ENCODE data around the gene MET. TPM values are rescaled to one million over a fixed set of nuclear protein-coding genes. Genes with fewer than 3 reads are reported as not detected.

Gene MET
- total and polyA plus RNA-seq, 2 of the 8 experiments (the other 6 are each of a cell fraction or from before 2014, with no cell fraction given) = 3.5 to 12.9 TPM

GRCh38 chr7:116779216-116779615 is 107.2 kb downstream of the MET start:
- no peak for FAIRE-seq

More at GRCh38 chr7:116779216-116779615, 107.2 kb downstream of the MET start:
- no peak overlapping the region; the same call in 1 of the 2 replicates for H4K8ac ChIP-seq (ENCODE audit: extremely low read depth, insufficient read depth, low read length)
- no peak overlapping the region for H3K9ac ChIP-seq (replicated peaks in 1 of 4; ENCODE audit: extremely low read depth in 1 of 4, low read depth in 3 of 4, low read length in 3 of 4)
- TF ChIP-seq EGR1 (IDR thresholded peaks at IDR 0.05; ENCODE audit: borderline replicate concordance, low read depth, low read length) (no peak), BCL11A (IDR thresholded peaks at IDR 0.05; ENCODE audit: low read depth in 2 of 2, low read length in 2 of 2) (no peak), BRCA1 (IDR thresholded peaks at IDR 0.05; ENCODE audit: low read depth, low read length) (no peak), CTBP2 (IDR thresholded peaks at IDR 0.05; ENCODE audit: borderline replicate concordance, insufficient read depth, insufficient read length, low read length) (no peak), TAF1 (IDR thresholded peaks at IDR 0.05; ENCODE audit: low read depth, low read length) (no peak), EP300 (IDR thresholded peaks at IDR 0.05; ENCODE audit: borderline replicate concordance in 1 of 2, low read depth in 2 of 2, low read length in 2 of 2) (no peak), HDAC6 (IDR thresholded peaks at IDR 0.05; ENCODE audit: low read depth, low read length) (no peak), CEBPB (IDR thresholded peaks at IDR 0.05; ENCODE audit: low read depth, low read length) (no peak), EZH2 (IDR thresholded peaks at IDR 0.05; ENCODE audit: low read depth, low read length, severe bottlenecking) (no peak)
- no peak for DNase-seq (ENCODE audit: low read depth in 1 of 2, low spot score in 2 of 2)
- no peak overlapping the region for H2BK15ac ChIP-seq (ENCODE audit: low read length)
- no peaks in the 10 kb centered on the region for H3K79me1 ChIP-seq (ENCODE audit: low read depth, low read length)
- no peak overlapping the region for H3K14ac ChIP-seq (ENCODE audit: insufficient read length)
- H3K18ac ChIP-seq (ENCODE audit: extremely low read depth, low read length) = no peak overlapping the region
- no peak overlapping the region for H2AFZ ChIP-seq (ENCODE audit: low read length)
- ChIA-PET POLR2A (ENCODE audit: partially characterized antibody) (no interaction called here), CTCF (ENCODE audit: partially characterized antibody) (interaction anchor here (0.8 to 2.9 kb wide), 6 partner anchors 9 to 187 kb away, joined by 3 to 15 read pairs (median 4); partner anchors contain the start of gene MET)
- H3K56ac ChIP-seq (replicated peaks; ENCODE audit: insufficient read length, low read depth, low read length) = no peak overlapping the region
- 89% methylated on average over 4 of the region's 4 CpGs; no CpG with 5 or more reads in 1 of the 2 experiments for WGBS, 2 experiments (ENCODE audit: extremely low coverage in 1 of 2, insufficient coverage in 1 of 2, insufficient read length in 1 of 2, insufficient replicate concordance in 2 of 2, low coverage in 1 of 2, low lambda C conversion rate in 2 of 2, missing lambda C conversion rate in 1 of 2)
- no peak overlapping the region for H2BK5ac ChIP-seq (ENCODE audit: low read depth, low read length)
- H2BK20ac ChIP-seq (ENCODE audit: low read length) = no peak overlapping the region
- no peak overlapping the region for H2AK5ac ChIP-seq (ENCODE audit: low read depth, low read length)
- no peak overlapping the region for H3K4me2 ChIP-seq (ENCODE audit: insufficient read depth in 1 of 2, low read depth in 2 of 2, low read length in 2 of 2)
- no peaks in the 10 kb centered on the region for H3K9me3 ChIP-seq (ENCODE audit: insufficient read depth in 2 of 2, low read depth in 1 of 2, low read length in 1 of 2)
- no peak overlapping the region for H3K4ac ChIP-seq (replicated peaks; ENCODE audit: insufficient read length, low read depth, low read length)
- H3K4me1 ChIP-seq (replicated peaks in 1 of 4; ENCODE audit: control insufficient read depth in 3 of 4, insufficient read depth in 4 of 4, low read length in 3 of 4) = peaks cover 0 to 10% (median 8%) of the 10 kb centered on the region in 4 experiments; a peak in 4 of 7 replicates
- H3K27ac ChIP-seq (ENCODE audit: low read depth, low read length) = no peak overlapping the region
- H2BK12ac ChIP-seq (ENCODE audit: low read depth, low read length) = no peak overlapping the region
- no peak overlapping the region for H3K4me3 ChIP-seq (ENCODE audit: extremely low read depth in 1 of 4, insufficient read depth in 2 of 4, low read depth in 3 of 4, low read length in 4 of 4)
- no peak overlapping the region for H3K23ac ChIP-seq (ENCODE audit: insufficient read length)
- no peaks in the 10 kb centered on the region for H3K36me3 ChIP-seq (ENCODE audit: control insufficient read depth in 2 of 4, insufficient read depth in 4 of 4, low read length in 3 of 4)
- no peak overlapping the region for H4K5ac ChIP-seq (ENCODE audit: insufficient read length, low read depth, low read length)
- H4K91ac ChIP-seq (replicated peaks; ENCODE audit: insufficient read length, low read length) = no peak overlapping the region
- H3K79me2 ChIP-seq (ENCODE audit: control insufficient read depth in 1 of 2, insufficient read depth in 2 of 2, low read length in 2 of 2) = no peaks in the 10 kb centered on the region
- H3K23me2 ChIP-seq (ENCODE audit: low read depth, low read length) = no peaks in the 10 kb centered on the region
- no peaks in the 10 kb centered on the region for H4K20me1 ChIP-seq (replicated peaks in 1 of 2; ENCODE audit: control insufficient read depth in 1 of 2, insufficient read depth in 2 of 2, low read length in 2 of 2)
- no peak overlapping the region for H2BK120ac ChIP-seq (replicated peaks; ENCODE audit: low read depth, low read length)
- peaks cover 0 to 3% (median under 1%) of the 10 kb centered on the region in 4 experiments; a peak in 2 of 7 replicates for H3K27me3 ChIP-seq (replicated peaks in 1 of 4; ENCODE audit: control insufficient read depth in 3 of 4, extremely low read depth in 1 of 4, insufficient read depth in 3 of 4, low read length in 3 of 4)
